Colonic mucosa (tissue), 4 donors: ENCODE measurements around the gene B4GALT1. TPM values are rescaled to one million over a fixed set of nuclear protein-coding genes. Genes with fewer than 3 reads are reported as not detected.
"Not testable (repeated sequence)": the region's sequence is repeated elsewhere in the genome, so short reads cannot be mapped to it uniquely, and the experiment has no call there.

Source experiments
- DNase-seq: peaks from one replicate; pipeline ENCODE4 v3.0.0-alpha.2; 2020
- H3K27ac ChIP-seq: fragments of 200-600 bp; one replicate; pipeline ENCODE4 v1.8.0; 2021
- H3K27me3 ChIP-seq: fragments of 200-600 bp; one replicate; pipeline ENCODE4 v1.8.0; 2021
- H3K36me3 ChIP-seq: fragments of 200-600 bp; one replicate; pipeline ENCODE4 v1.8.0; 2021
- H3K4me1 ChIP-seq: fragments of 200-600 bp; one replicate; pipeline ENCODE4 v1.8.0; 2021; ENCODE audit warnings: mild to moderate bottlenecking
- H3K4me3 ChIP-seq: fragments of 200-600 bp; one replicate; pipeline ENCODE4 v1.8.0; 2021
- H3K9ac ChIP-seq, 2 donors: one replicate each; pipeline ENCODE4 v1.7.0; 2013; ENCODE audit warnings: control low read depth in 2 of 2, low read depth in 2 of 2, low read length in 2 of 2
- H3K9me3 ChIP-seq: fragments of 200-600 bp; one replicate; pipeline ENCODE4 v1.8.0; 2021
- CTCF ChIP-seq: fragments of 200-600 bp; IDR thresholded peaks from one replicate; pipeline ENCODE4 v1.8.0; 2022; ENCODE audit warnings: antibody characterized with exemption, mild to moderate bottlenecking
- intact Hi-C: fragments of 100-400 bp; cut with DNase I; formaldehyde crosslinking; loops from one replicate; pipeline ENCODE4 v1.14.1; 2022
- total RNA-seq, 2 donors: library from RNA; stranded (reverse); fragmentation: NEBNext Ultra II Directional in 1 of 2; extraction: Animal tissue kit (Norgen Biotek cat#: 25700) in 1 of 2; gene quantifications; one replicate each; pipeline ENCODE4 v1.2.1, GENCODE V29; 2021
- donor health status: healthy.
- donor health status: DM: no; HTN: no; CAD: no.
- donor health status: DM: no; HTN: no; CAD: no.

Gene B4GALT1
- total RNA-seq, 2 donors from 2014 or later: 76.9 to 78.7 TPM

DNA sequence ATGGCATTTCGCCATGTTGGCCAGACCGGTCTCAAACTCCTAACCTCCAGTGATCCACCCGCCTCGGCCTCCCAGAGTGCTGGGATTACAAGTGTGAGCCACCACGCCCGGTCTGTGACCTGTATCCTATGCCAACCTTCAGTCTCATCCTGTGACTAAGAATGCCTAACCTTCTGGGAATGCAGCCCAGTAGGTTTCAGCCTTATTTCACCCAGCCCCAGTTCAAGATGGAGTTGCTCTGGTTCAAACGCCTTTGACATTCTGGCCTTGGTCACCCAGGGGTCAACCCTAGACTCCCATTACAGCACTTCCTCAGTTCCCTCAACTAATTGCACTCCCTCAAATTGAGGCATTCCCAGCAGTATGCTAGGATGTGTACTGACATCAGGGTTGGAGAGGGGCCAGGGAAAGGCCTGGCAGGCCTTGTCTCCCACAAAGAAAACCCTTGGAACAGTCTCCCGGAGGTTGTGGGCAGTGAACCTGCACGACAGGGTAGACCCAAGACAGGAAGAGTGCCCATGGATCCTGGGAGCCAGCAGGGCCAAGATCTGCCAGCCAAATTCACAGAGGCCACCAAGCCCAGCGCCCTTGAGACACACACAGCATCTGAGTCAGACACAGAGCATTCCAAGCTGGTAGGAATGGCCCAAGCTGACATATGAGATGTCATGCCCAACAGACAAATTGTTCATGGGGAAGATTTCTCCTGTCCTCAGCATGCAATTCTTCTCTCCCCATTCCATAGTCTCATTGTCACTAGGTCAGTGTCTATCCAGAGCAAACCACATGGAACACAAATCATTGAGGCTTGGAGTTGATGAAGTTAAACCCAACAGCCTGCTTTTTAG is 65.8 kb downstream of the B4GALT1 start:
- TF ChIP-seq CTCF: no peak
- intact Hi-C loops: no loop called here
- Histone ChIP-seq H3K4me1 (no peaks in the 10 kb centered on the region), H3K9me3 (no peaks in the 10 kb centered on the region), H3K4me3 (no peak overlapping the region), H3K9ac (no peak overlapping the region), H3K36me3 (no peaks in the 10 kb centered on the region), H3K27ac (no peak overlapping the region), H3K27me3 (no peaks in the 10 kb centered on the region)
- DNase-seq: no peak

- no peak for TF ChIP-seq CTCF
- no peak overlapping the region for H3K9ac ChIP-seq
- DNase-seq: no peak
- no peaks in the 10 kb centered on the region for H3K9me3 ChIP-seq
- no peak overlapping the region for H3K27ac ChIP-seq
- H3K4me3 ChIP-seq: no peak overlapping the region
- no peaks in the 10 kb centered on the region for H3K27me3 ChIP-seq
- H3K4me1 ChIP-seq: no peaks in the 10 kb centered on the region
- intact Hi-C loops: no loop called here
- H3K36me3 ChIP-seq: no peaks in the 10 kb centered on the region
These were observed 67.4 kb downstream of the B4GALT1 start for GRCh38 chr9:33099754-33100153.

DNA sequence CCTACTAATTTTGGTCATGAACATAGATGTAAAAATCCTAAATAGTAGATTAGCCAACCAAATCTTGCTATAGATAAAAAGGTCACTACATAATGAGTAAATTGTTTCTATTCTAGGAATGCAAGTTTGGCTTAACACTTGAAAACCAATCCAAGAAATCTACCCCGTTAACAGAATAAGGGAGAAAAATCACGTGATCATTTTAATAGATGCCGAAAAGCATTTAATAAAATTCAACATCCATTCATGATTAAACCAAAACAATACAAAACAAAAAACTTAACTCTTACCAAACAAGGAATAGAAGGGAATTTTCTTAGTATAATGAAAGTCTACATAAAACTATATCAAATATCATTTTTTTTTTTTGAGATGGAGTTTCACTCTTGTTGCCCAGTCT is 69.9 kb downstream of the B4GALT1 start:
- H3K4me1 ChIP-seq: no peaks in the 10 kb centered on the region
- H3K9me3 ChIP-seq: no peaks in the 10 kb centered on the region
- H3K4me3 ChIP-seq: no peak overlapping the region
- TF ChIP-seq CTCF: no peak
- intact Hi-C loops: no loop called here
- no peak overlapping the region for H3K27ac ChIP-seq
- no peak for DNase-seq
- H3K27me3 ChIP-seq: no peaks in the 10 kb centered on the region
- no peak overlapping the region for H3K9ac ChIP-seq
- no peaks in the 10 kb centered on the region for H3K36me3 ChIP-seq

DNA sequence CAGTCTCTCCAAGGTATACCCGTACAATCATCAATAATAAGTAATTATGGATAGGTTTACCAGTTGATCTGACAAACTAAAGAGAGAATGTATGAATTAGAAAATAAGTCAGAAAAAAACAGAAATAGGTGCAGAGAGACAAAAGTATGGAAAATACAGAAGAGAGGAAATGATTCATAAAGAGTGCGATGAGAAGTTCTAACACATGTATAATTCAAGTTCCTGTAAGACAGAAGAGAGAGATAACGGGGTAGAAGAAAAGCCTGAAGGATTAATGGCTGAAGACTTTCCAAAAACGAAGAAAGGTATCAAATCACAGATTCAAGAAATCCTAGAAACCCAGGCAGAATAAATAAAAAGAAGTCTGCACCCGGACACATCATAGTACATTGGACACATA is 74.5 kb downstream of the B4GALT1 start:
- no peak for TF ChIP-seq CTCF
- Histone ChIP-seq H3K4me1 (no peaks in the 10 kb centered on the region), H3K36me3 (no peaks in the 10 kb centered on the region), H3K27ac (no peak overlapping the region), H3K9ac (no peak overlapping the region), H3K4me3 (no peak overlapping the region), H3K27me3 (no peaks in the 10 kb centered on the region), H3K9me3 (no peaks in the 10 kb centered on the region)
- intact Hi-C loops: no loop called here
- DNase-seq: no peak

DNA sequence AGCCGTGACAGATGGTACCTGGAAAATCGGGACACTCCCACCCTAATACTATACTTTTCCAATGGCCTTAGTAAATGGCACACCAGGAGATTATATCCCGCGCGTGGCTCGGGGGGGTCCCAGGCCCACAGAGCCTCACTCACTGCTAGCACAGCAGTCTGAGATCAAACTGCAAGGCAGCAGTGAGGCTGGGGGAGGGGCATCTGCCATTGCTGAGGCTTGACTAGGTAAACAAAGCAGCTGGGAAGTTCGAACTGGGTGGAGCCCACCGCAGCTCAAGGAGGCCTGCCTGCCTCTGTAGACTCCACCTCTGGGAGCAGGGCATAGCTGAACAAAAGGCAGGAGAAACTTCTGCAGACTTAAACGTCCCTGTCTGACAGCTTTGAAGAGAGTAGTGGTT is 81.5 kb downstream of the B4GALT1 start:
- H3K27ac ChIP-seq, H3K9ac ChIP-seq, H3K9me3 ChIP-seq, H3K4me3 ChIP-seq, intact Hi-C loops, H3K36me3 ChIP-seq, DNase-seq, H3K4me1 ChIP-seq, H3K27me3 ChIP-seq: not testable (repeated sequence)
